Amniotic epithelial cell (primary cell): ENCODE results near the gene TYW1B.
A peak's percentile ranks its signal among the peaks of the same experiment; 100 is the strongest.
"Not testable (repeated sequence)": the region's sequence is repeated elsewhere in the genome, so short reads cannot be mapped to it uniquely, and the experiment has no call there.

ENCODE experiments used
- DNase-seq: peaks from one replicate; pipeline ENCODE4 v3.0.0-alpha.2; 2010; ENCODE audit warnings: low read depth

Gene TYW1B

GRCh38 chr7:72827839-72828591 lies at the start of gene TYW1B:
TYW1B (minus strand) TSS chr7:72828200; CDS start chr7:72828075, 125 bp downstream.
- DNase-seq, result peak; percentile 94

GRCh38 chr7:72867591-72867990 lies 39.6 kb upstream of the TYW1B start:
- not testable (repeated sequence) for DNase-seq

GRCh38 chr7:72858846-72859400 lies 30.9 kb upstream of the TYW1B start:
- not testable (repeated sequence) for DNase-seq

- DNase-seq, result not testable (repeated sequence)
Observed at GRCh38 chr7:72857925-72858324, 29.9 kb upstream of the TYW1B start.

GRCh38 chr7:72855261-72855660 lies 27.3 kb upstream of the TYW1B start:
- DNase-seq, result not testable (repeated sequence)

- DNase-seq, result not testable (repeated sequence)
Observed at GRCh38 chr7:72852937-72853336, 24.9 kb upstream of the TYW1B start.

- not testable (repeated sequence) for DNase-seq
Observed at GRCh38 chr7:72850746-72851145, 22.7 kb upstream of the TYW1B start.

- DNase-seq, result not testable (repeated sequence)
Observed at GRCh38 chr7:72844146-72844545, 16.1 kb upstream of the TYW1B start.

GRCh38 chr7:72843166-72843565 lies 15.2 kb upstream of the TYW1B start:
- not testable (repeated sequence) for DNase-seq

- DNase-seq, result not testable (repeated sequence)
Observed at GRCh38 chr7:72840966-72841511, 13.0 kb upstream of the TYW1B start.

GRCh38 chr7:72838315-72838714 lies 10.3 kb upstream of the TYW1B start:
- DNase-seq, result not testable (repeated sequence)

- not testable (repeated sequence) for DNase-seq
Observed at GRCh38 chr7:72837291-72837690, 9.3 kb upstream of the TYW1B start.

GRCh38 chr7:72830567-72830966 lies 2.6 kb upstream of the TYW1B start:
- peak; percentile 8 for DNase-seq

- DNase-seq, result peak; percentile 85
Observed at GRCh38 chr7:72829687-72830354, 1.8 kb upstream of the TYW1B start.

GRCh38 chr7:72829291-72829686 lies 1.3 kb upstream of the TYW1B start:
- peak; percentile 98 for DNase-seq

GRCh38 chr7:72823765-72824732 lies 4.0 kb downstream of the TYW1B start:
- DNase-seq, result peak; percentile 61

GRCh38 chr7:72822497-72822896 lies 5.5 kb downstream of the TYW1B start:
- not testable (repeated sequence) for DNase-seq

GRCh38 chr7:72818663-72819361 lies 9.2 kb downstream of the TYW1B start:
- not testable (repeated sequence) for DNase-seq

- DNase-seq, result not testable (repeated sequence)
Observed at GRCh38 chr7:72817661-72818060, 10.3 kb downstream of the TYW1B start.

GRCh38 chr7:72816370-72817157 lies 11.4 kb downstream of the TYW1B start:
- DNase-seq, result not testable (repeated sequence)
